ENCODE results near the gene NUDT6.

NUDT6 gene

DNA sequence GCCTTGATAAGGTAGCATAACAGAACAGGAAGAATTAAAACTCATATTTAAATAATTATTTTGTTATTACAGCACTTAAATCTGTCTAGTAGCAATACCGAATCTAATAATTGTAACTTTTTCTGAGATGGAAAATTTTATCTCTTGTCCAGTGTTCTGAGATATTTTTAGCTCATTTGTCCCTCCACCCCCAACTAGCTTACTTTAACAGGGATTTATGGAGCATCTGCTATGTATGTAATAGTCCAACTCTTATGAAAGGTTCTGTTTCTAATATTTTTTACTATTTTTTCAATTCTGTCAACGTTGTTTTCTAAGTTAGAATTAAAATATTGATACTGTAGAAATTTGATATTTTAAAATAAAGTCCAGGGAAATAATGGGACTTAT is 38.2 kb upstream of the NUDT6 start:
- Histone ChIP-seq H3K27ac (no peak overlapping the region), H3K9me3 (no peaks in the 10 kb centered on the region), H3K4me1 (ENCODE audit: control insufficient read depth in 1 of 2, insufficient read depth in 1 of 2, low read depth in 1 of 2, low read length in 1 of 2) (peaks cover 6 to 10% of the 10 kb centered on the region in 2 experiments), H3K36me3 (no peaks in the 10 kb centered on the region), H3K4me3 (ENCODE audit: low read depth in 1 of 2, low read length in 1 of 2) (no peak overlapping the region), H3K27me3 (no peaks in the 10 kb centered on the region)
- TF ChIP-seq, protein P1, sequence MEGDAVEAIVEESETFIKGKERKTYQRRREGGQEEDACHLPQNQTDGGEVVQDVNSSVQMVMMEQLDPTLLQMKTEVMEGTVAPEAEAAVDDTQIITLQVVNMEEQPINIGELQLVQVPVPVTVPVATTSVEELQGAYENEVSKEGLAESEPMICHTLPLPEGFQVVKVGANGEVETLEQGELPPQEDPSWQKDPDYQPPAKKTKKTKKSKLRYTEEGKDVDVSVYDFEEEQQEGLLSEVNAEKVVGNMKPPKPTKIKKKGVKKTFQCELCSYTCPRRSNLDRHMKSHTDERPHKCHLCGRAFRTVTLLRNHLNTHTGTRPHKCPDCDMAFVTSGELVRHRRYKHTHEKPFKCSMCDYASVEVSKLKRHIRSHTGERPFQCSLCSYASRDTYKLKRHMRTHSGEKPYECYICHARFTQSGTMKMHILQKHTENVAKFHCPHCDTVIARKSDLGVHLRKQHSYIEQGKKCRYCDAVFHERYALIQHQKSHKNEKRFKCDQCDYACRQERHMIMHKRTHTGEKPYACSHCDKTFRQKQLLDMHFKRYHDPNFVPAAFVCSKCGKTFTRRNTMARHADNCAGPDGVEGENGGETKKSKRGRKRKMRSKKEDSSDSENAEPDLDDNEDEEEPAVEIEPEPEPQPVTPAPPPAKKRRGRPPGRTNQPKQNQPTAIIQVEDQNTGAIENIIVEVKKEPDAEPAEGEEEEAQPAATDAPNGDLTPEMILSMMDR (IDR thresholded peaks at IDR 0.05), result no peak

DNA sequence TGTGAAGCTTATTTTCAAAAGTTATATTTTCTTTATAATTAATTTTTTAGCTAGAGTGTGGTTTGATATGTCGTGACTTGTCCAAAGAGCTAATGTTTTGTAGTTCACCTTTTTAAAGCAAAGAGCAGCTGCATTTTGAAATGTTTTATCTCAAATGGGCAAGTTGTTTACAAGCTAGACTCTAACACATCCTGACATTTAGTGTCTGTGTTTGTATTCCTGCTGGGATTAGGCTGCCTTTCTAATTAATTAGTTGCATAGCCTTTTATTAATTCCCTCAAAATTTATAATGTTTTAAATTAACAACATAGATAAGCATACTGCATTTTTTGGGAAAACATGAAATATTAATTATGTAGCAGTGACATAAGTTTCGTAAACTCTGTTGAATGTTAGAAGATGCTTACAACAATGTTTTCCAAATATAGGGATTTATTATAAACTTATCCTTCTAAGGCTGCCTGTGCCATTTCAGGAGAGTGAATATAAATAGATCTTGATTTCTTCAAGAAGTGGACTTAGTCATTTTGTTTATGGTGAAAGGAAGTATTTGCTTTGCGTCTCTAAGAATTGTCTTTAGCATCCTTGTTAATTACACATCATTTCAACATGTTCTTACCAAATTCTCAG is 37.7 kb upstream of the NUDT6 start:
- Histone ChIP-seq H3K4me3 (ENCODE audit: low read depth in 1 of 2, low read length in 1 of 2) (no peak overlapping the region), H3K27me3 (no peaks in the 10 kb centered on the region), H3K36me3 (no peaks in the 10 kb centered on the region), H3K9me3 (no peaks in the 10 kb centered on the region), H3K27ac (no peak overlapping the region), H3K4me1 (ENCODE audit: control insufficient read depth in 1 of 2, insufficient read depth in 1 of 2, low read depth in 1 of 2, low read length in 1 of 2) (peaks cover 6 to 10% of the 10 kb centered on the region in 2 experiments)
- TF ChIP-seq, protein P1 (IDR thresholded peaks at IDR 0.05), result no peak

DNA sequence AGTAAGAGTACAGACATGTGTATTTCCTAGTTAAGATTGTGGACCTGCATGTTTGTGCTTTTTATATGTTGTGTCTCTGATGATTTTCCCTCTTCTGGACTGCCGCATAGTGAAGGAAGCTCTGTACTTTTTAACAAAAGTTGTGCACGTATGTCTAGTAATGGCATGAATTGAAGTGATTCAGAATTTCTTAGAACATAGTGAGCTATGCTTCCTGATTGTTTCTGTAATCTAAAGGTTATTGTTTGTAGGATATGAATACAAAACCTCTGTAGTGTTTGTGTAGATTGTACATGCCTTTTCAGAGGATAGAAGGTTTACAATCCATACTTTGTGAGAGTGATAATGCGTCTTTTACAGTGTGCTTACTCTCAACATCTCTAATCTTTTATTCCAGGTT is 37.0 kb upstream of the NUDT6 start:
- TF ChIP-seq, protein P1 (IDR thresholded peaks at IDR 0.05), result no peak
- no peak overlapping the region for H3K4me3 ChIP-seq (ENCODE audit: low read depth in 1 of 2, low read length in 1 of 2)

DNA sequence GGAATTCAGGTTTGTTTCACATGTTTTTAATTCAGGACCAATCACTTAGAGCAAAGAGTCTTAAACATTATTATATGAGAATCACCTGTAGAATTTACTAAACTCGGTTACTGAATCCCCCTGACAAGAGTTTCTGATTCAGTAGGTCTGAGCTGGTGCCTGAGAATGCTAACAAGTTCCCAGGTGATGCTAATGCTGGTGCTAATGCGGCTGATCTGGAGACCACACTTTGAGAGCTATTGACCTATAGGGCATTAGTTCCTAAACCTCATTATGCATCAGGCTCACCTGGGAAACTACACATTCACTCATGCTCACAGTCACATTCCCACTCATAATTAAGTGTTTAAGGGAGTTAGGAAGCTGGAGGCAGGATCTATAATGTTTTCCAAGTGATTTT is 36.1 kb upstream of the NUDT6 start:
- Histone ChIP-seq H3K27ac (no peak overlapping the region), H3K27me3 (no peaks in the 10 kb centered on the region), H3K4me3 (ENCODE audit: low read depth in 1 of 2, low read length in 1 of 2) (no peak overlapping the region), H3K4me1 (ENCODE audit: control insufficient read depth in 1 of 2, insufficient read depth in 1 of 2, low read depth in 1 of 2, low read length in 1 of 2) (peaks cover 4 to 6% of the 10 kb centered on the region in 2 experiments), H3K9me3 (no peaks in the 10 kb centered on the region), H3K36me3 (no peaks in the 10 kb centered on the region)
- TF ChIP-seq, protein P1 (IDR thresholded peaks at IDR 0.05), result no peak

More for the DNA sequence above, 37.0 kb upstream of the NUDT6 start:
- Histone ChIP-seq H3K27ac (no peak overlapping the region), H3K4me1 (ENCODE audit: control insufficient read depth in 1 of 2, insufficient read depth in 1 of 2, low read depth in 1 of 2, low read length in 1 of 2) (peaks cover 6 to 10% of the 10 kb centered on the region in 2 experiments), H3K9me3 (no peaks in the 10 kb centered on the region), H3K36me3 (no peaks in the 10 kb centered on the region), H3K27me3 (no peaks in the 10 kb centered on the region)

DNA sequence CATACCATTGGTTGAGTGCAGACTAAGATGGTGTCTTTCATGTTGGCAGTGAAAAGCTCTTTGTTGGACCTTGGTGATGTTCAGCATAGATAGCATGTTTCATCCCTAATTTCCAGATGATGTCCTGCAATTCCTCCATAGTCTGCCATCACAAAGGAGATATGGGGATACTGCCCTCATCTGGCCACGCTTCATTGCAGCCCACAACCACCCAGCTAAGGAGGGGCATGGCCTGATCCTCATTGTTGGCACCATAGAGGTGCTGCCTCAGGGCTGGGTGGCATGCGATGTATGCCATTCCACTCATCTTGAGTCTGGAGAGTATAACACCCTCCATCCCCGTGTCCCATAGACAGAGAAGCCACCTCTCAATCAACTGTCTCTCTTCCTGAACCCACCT is 31.5 kb upstream of the NUDT6 start:
- peaks cover 27% of the 10 kb centered on the region for H3K36me3 ChIP-seq
- no peak overlapping the region for H3K4me3 ChIP-seq (ENCODE audit: low read depth in 1 of 2, low read length in 1 of 2)
- H3K4me1 ChIP-seq (ENCODE audit: control insufficient read depth in 1 of 2, insufficient read depth in 1 of 2, low read depth in 1 of 2, low read length in 1 of 2), result no peaks in the 10 kb centered on the region
- no peak overlapping the region for H3K27ac ChIP-seq
- H3K9me3 ChIP-seq, result no peaks in the 10 kb centered on the region
- H3K27me3 ChIP-seq, result no peaks in the 10 kb centered on the region
- TF ChIP-seq, protein P1 (IDR thresholded peaks at IDR 0.05), result no peak

Measured in neutrophil (primary cell).